Thyroid gland (tissue), 4 donors: ENCODE measurements around the gene SCARB1. TPM values are rescaled to one million over a fixed set of nuclear protein-coding genes. Genes with fewer than 3 reads are reported as not detected.
A peak's percentile ranks its signal among the peaks of the same experiment; 100 is the strongest.

ENCODE experiments used
- DNase-seq, 2 donors: peaks; one replicate each; pipeline ENCODE4 v3.0.0-alpha.2; 2019
- H3K27ac ChIP-seq, 3 donors: fragments of 200-600 bp; sonication (generic); 1 replicate in 2 of 3; 2 replicates in 1 of 3; pipeline ENCODE4 v1.5.1; 2016 to 2019; ENCODE audit warnings: mild to moderate bottlenecking in 1 of 3, moderate library complexity in 1 of 3
- H3K27me3 ChIP-seq: fragments of 200-600 bp; sonication (generic); one replicate; pipeline ENCODE4 v1.5.1; 2019
- H3K36me3 ChIP-seq, 2 donors: fragments of 200-600 bp; sonication (generic); one replicate each; pipeline ENCODE4 v1.5.1; 2016 to 2019
- H3K4me1 ChIP-seq, 2 donors: fragments of 200-600 bp; sonication (generic); one replicate each; pipeline ENCODE4 v1.5.1; 2017 to 2019
- H3K4me3 ChIP-seq, 3 donors: fragments of 200-600 bp; sonication (generic); replicated peaks in 1 of 3; 1 replicate in 2 of 3; 2 replicates in 1 of 3; pipeline ENCODE4 v1.5.1; 2016; ENCODE audit warnings: mild to moderate bottlenecking in 1 of 3
- H3K9me3 ChIP-seq: fragments of 200-600 bp; sonication (generic); one replicate; pipeline ENCODE4 v1.5.1; 2017
- CTCF ChIP-seq, 6 experiments: fragments of 200-600 bp in 3 of 6; fragments of 450-650 bp in 3 of 6; sonication (generic) in 3 of 6; IDR thresholded peaks; one replicate each; pipeline ENCODE4 v1.5.1; 2016 to 2019; ENCODE audit warnings: antibody characterized with exemption in 6 of 6, mild to moderate bottlenecking in 2 of 6, inconsistent platforms in 1 of 6, moderate library complexity in 1 of 6
- POLR2A ChIP-seq, 2 donors: fragments of 450-650 bp; IDR thresholded peaks; one replicate each; pipeline ENCODE4 v1.6.1; 2017; ENCODE audit warnings: antibody characterized with exemption in 2 of 2, mild to moderate bottlenecking in 2 of 2, moderate library complexity in 1 of 2
- WGBS, 2 donors: methylation state at CpG; one replicate each; pipeline ENCODE4 v1.1.5; 2017; 5-methylcytosine and 5-hydroxymethylcytosine counted together
- intact Hi-C: fragments of 100-400 bp; cut with DNase I; formaldehyde crosslinking; loops from one replicate; pipeline ENCODE4 v1.15.1; 2023
- total RNA-seq, 4 donors: library from RNA; depleted of rRNA; stranded (reverse); fragments of >200 nt; gene quantifications; one replicate each; pipeline ENCODE4 v1.2.3, GENCODE V29; 2016

Gene SCARB1
- total RNA-seq, 4 donors from 2014 or later, result 10.9 to 16.0 (median 15.4) TPM

- intact Hi-C loops, result no loop called here
- 79 to 91% methylated on average over 7 to 8 of the region's 8 CpGs for WGBS, 2 donors
- no peak for TF ChIP-seq POLR2A (IDR thresholded peaks at IDR 0.05)
- no peak for TF ChIP-seq CTCF (IDR thresholded peaks at IDR 0.05)
- DNase-seq, result no peak
- H3K9me3 ChIP-seq, result no peaks in the 10 kb centered on the region
- H3K27me3 ChIP-seq, result no peaks in the 10 kb centered on the region
- H3K36me3 ChIP-seq, result no peaks in the 10 kb centered on the region
- H3K4me1 ChIP-seq, result peaks cover 4 to 16% of the 10 kb centered on the region in 2 donors
- no peak overlapping the region for H3K27ac ChIP-seq
- no peak overlapping the region for H3K4me3 ChIP-seq
These were observed 1.6 kb downstream of the SCARB1 start for GRCh38 chr12:124861898-124862676.

DNA sequence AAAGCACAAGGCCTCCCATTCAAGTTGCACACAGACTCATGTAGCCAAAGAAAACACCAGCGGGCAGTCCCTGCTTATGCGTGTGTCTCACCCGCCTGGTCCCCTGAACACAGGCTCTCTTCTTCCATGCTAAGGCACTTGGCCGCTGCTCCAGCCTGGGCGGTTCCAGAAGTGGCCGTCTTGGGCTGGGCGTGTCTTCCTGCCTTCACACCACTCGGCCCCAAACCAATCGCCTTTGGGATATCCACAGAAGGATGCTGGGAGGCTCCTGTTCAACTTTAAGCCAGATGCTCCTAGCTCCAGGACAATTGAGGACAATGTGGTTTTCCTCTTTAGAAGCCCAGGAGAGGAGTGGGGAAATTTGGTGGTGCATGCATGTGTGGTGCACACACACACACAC lies 2.2 kb downstream of the SCARB1 start:
- H3K4me3 ChIP-seq, result no peak overlapping the region
- intact Hi-C loops, result no loop called here
- WGBS, 2 donors, result 12 to 18% methylated on average over 9 of the region's 9 CpGs
- H3K27me3 ChIP-seq, result no peaks in the 10 kb centered on the region
- no peaks in the 10 kb centered on the region for H3K36me3 ChIP-seq
- DNase-seq, result peak; percentile 76 to 79
- no peaks in the 10 kb centered on the region for H3K9me3 ChIP-seq
- TF ChIP-seq CTCF (IDR thresholded peaks at IDR 0.05) (no peak), POLR2A (IDR thresholded peaks at IDR 0.05) (no peak)
- no peak overlapping the region for H3K27ac ChIP-seq
- H3K4me1 ChIP-seq, result peaks cover 4 to 18% of the 10 kb centered on the region in 2 donors

GRCh38 chr12:124857921-124858461 lies 5.7 kb downstream of the SCARB1 start:
- Histone ChIP-seq H3K27me3 (no peaks in the 10 kb centered on the region), H3K4me1 (peaks cover 13 to 27% of the 10 kb centered on the region in 2 donors), H3K4me3 (no peak overlapping the region), H3K36me3 (no peaks in the 10 kb centered on the region), H3K9me3 (no peaks in the 10 kb centered on the region), H3K27ac (no peak overlapping the region)
- intact Hi-C loops, result no loop called here
- TF ChIP-seq CTCF (IDR thresholded peaks at IDR 0.05) (no peak), POLR2A (IDR thresholded peaks at IDR 0.05) (no peak)
- no peak for DNase-seq
- WGBS, 2 donors, result 90 to 94% methylated on average over 11 of the region's 11 CpGs

- H3K4me3 ChIP-seq, result no peak overlapping the region
- peak overlapping the region in 1 of 3 donors; percentile 5 for H3K27ac ChIP-seq
- no peaks in the 10 kb centered on the region for H3K9me3 ChIP-seq
- H3K4me1 ChIP-seq, result peaks cover 13 to 21% of the 10 kb centered on the region in 2 donors
- no peaks in the 10 kb centered on the region for H3K27me3 ChIP-seq
- intact Hi-C loops, result no loop called here
- whole genome bisulfite sequencing, 2 donors, result 91 to 92% methylated on average over 13 of the region's 14 CpGs
- H3K36me3 ChIP-seq, result no peaks in the 10 kb centered on the region
- DNase-seq, result no peak
- TF ChIP-seq CTCF (IDR thresholded peaks at IDR 0.05), result no peak
- TF ChIP-seq POLR2A (IDR thresholded peaks at IDR 0.05), result no peak
These were observed 6.9 kb downstream of the SCARB1 start for GRCh38 chr12:124856842-124857178.

GRCh38 chr12:124856132-124856841 lies 7.4 kb downstream of the SCARB1 start:
- intact Hi-C loops, result no loop called here
- no peaks in the 10 kb centered on the region for H3K27me3 ChIP-seq
- H3K36me3 ChIP-seq, result no peaks in the 10 kb centered on the region
- no peaks in the 10 kb centered on the region for H3K9me3 ChIP-seq
- 60 to 73% methylated on average over 13 to 15 of the region's 16 CpGs for WGBS, 2 donors
- H3K4me3 ChIP-seq, result no peak overlapping the region
- peaks cover 13 to 21% of the 10 kb centered on the region in 2 donors for H3K4me1 ChIP-seq
- DNase-seq, result no peak
- H3K27ac ChIP-seq, result peak overlapping the region in 2 of 3 donors; percentile 5 to 70
- no peak for TF ChIP-seq CTCF (IDR thresholded peaks at IDR 0.05)
- no peak for TF ChIP-seq POLR2A (IDR thresholded peaks at IDR 0.05)
